Measurements from ENCODE around the gene GLRX. TPM values are rescaled to one million over a fixed set of nuclear protein-coding genes. Genes with fewer than 3 reads are reported as not detected.
A peak's percentile ranks its signal among the peaks of the same experiment; 100 is the strongest.

Gene GLRX
- total and polyA plus RNA-seq, 11 donors, result 69.7 to 293 (median 116) TPM

DNA sequence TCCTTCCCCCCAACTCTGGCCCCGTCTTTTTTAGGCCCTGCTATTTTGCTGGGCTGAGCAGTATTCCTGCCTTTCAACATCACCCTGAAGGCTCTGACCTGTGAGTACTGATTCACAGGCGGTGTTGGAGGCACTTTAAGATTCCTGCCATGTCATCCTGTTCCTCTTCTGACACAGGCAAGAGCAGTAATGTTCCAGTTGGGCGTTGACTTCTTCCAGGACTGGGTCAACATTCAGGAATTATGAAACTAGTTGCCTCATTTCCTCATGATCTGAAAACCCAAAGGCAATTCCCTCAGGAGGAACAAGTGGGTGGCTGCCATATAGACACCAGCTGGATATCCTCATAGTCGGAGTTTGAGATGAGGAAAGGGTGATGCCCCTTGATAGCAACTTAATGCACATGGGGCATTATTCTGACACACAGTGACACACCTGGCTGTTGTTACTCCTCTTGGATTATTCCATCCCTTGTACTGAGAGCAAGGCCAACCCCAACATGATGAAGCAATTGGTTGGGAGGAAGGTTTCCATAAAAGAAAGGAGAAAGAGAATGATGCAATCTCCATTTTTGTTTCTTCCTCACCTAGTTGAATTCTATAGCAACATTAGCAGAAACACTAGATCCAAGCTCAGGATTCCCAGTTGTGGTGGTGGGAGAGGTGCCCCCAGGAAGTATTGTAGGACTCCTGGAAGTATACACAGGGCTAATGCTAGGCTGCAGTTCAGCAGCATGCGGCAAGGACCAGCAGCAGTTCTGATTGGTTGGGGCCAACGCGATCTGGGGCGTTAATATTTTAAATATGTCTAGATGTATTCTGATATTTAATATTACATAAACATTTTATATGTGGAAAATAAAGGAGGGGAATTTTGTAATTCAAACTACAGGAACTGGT lies 19.6 kb upstream of the GLRX start:
- Histone ChIP-seq H3K27me3 (no peaks in the 10 kb centered on the region), H3K36me3 (no peaks in the 10 kb centered on the region), H3K4me1 (peaks cover 0 to 66% (median 12%) of the 10 kb centered on the region in 12 donors), H3K4me3 (no peak overlapping the region), H3K27ac (peak overlapping the region in 10 of 12 donors; percentile 1 to 88 (median 44)), H3K9me3 (no peaks in the 10 kb centered on the region)
- no peak for TF ChIP-seq POLR2A (IDR thresholded peaks at IDR 0.05)
- TF ChIP-seq, protein P1, sequence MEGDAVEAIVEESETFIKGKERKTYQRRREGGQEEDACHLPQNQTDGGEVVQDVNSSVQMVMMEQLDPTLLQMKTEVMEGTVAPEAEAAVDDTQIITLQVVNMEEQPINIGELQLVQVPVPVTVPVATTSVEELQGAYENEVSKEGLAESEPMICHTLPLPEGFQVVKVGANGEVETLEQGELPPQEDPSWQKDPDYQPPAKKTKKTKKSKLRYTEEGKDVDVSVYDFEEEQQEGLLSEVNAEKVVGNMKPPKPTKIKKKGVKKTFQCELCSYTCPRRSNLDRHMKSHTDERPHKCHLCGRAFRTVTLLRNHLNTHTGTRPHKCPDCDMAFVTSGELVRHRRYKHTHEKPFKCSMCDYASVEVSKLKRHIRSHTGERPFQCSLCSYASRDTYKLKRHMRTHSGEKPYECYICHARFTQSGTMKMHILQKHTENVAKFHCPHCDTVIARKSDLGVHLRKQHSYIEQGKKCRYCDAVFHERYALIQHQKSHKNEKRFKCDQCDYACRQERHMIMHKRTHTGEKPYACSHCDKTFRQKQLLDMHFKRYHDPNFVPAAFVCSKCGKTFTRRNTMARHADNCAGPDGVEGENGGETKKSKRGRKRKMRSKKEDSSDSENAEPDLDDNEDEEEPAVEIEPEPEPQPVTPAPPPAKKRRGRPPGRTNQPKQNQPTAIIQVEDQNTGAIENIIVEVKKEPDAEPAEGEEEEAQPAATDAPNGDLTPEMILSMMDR (IDR thresholded peaks at IDR 0.05), result no peak
- intact Hi-C loops (cut with DNase I), result loop anchor here in 6 of 10 donors (2.0 to 10.0 kb wide), 4 partner anchors 53 to 287 kb away; partner anchors contain the start of genes ARSK (in 3 of the 6), SKIC3 (in 3 of the 6) and RFESD (in 1 of the 6)
- DNase-seq (peak in 2 of 5 donors; percentile 54 to 63), ATAC-seq (peak; percentile 30 to 84 (median 76))
- WGBS, 4 donors, result 66 to 81% (median 73%) methylated on average over 8 of the region's 8 CpGs

- H3K4me3 ChIP-seq, result no peak overlapping the region
- peaks cover 0 to 76% (median 17%) of the 10 kb centered on the region in 12 donors for H3K4me1 ChIP-seq
- TF ChIP-seq POLR2A (IDR thresholded peaks at IDR 0.05), result no peak
- no peaks in the 10 kb centered on the region for H3K9me3 ChIP-seq
- peak overlapping the region in 7 of 12 donors; percentile 7 to 88 (median 13) for H3K27ac ChIP-seq
- ATAC-seq, result no peak
- intact Hi-C loops (cut with DNase I), result loop anchor here in 4 of 10 donors (5.0 to 10.0 kb wide), 2 partner anchors 199 to 286 kb away; partner anchors contain the start of genes ARSK (in 3 of the 4) and SKIC3 (in 3 of the 4)
- WGBS, 4 donors, result 87 to 96% (median 92%) methylated on average over 1 of the region's 1 CpG
- no peaks in the 10 kb centered on the region for H3K36me3 ChIP-seq
- H3K27me3 ChIP-seq, result no peaks in the 10 kb centered on the region
- no peak for DNase-seq
Observed at GRCh38 chr5:95840956-95841705, 18.6 kb upstream of the GLRX start.

DNA sequence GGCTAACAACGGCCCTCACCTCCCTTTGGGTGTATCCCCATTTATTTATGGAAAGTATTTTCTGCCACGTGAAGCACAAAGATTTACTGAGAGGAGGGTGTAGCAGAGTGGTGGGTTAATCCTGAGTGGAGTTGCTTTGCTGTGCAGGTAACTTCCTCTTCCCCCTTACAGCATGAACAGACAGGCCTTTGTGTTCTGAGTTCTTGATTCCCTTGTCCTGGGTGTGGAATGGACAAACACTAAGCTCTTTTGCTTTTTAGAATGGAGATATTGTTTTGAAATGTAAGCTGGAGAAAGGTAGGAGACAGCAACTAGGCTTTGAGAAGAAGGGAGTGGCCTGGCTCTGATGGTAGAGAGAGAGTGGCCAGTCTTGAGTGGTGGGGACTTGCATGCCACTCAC lies 17.1 kb upstream of the GLRX start:
- Histone ChIP-seq H3K36me3 (no peaks in the 10 kb centered on the region), H3K4me1 (peaks cover 0 to 84% (median 28%) of the 10 kb centered on the region in 12 donors), H3K27me3 (no peaks in the 10 kb centered on the region), H3K4me3 (no peak overlapping the region), H3K27ac (no peak overlapping the region), H3K9me3 (no peaks in the 10 kb centered on the region)
- TF ChIP-seq POLR2A (IDR thresholded peaks at IDR 0.05), result no peak
- TF ChIP-seq, protein P1 (IDR thresholded peaks at IDR 0.05), result no peak
- DNase-seq (no peak), ATAC-seq (no peak)
- intact Hi-C loops (cut with DNase I), result loop anchor here in 6 of 10 donors (5.0 to 10.0 kb wide), 4 partner anchors 37 to 285 kb away; partner anchors contain the start of genes ARSK (in 3 of the 6), SKIC3 (in 3 of the 6) and RFESD (in 1 of the 6)
- WGBS, 4 donors, result 72 to 83% (median 80%) methylated on average over 2 of the region's 2 CpGs

GRCh38 chr5:95838556-95838955 lies 16.0 kb upstream of the GLRX start:
- DNase-seq (no peak), ATAC-seq (no peak)
- intact Hi-C loops (cut with DNase I), result loop anchor here in 2 of 10 donors (5.0 kb wide), 2 partner anchors 36 to 191 kb away; partner anchors contain the start of gene RFESD (in 1 of the 2)
- 73 to 91% (median 86%) methylated on average over 1 of the region's 1 CpG for WGBS, 4 donors
- Histone ChIP-seq H3K4me3 (no peak overlapping the region), H3K27ac (no peak overlapping the region), H3K36me3 (no peaks in the 10 kb centered on the region), H3K4me1 (peaks cover 0 to 82% (median 32%) of the 10 kb centered on the region in 12 donors), H3K27me3 (no peaks in the 10 kb centered on the region), H3K9me3 (no peaks in the 10 kb centered on the region)
- TF ChIP-seq, protein P1 (IDR thresholded peaks at IDR 0.05), result no peak
- TF ChIP-seq POLR2A (IDR thresholded peaks at IDR 0.05), result no peak

All from heart left ventricle (tissue), 16 donors.